Kidney capillary endothelial cell (primary cell): ENCODE results near the gene CLSTN2.

Experiments
- DNase-seq: peaks from one replicate; pipeline ENCODE4 v3.0.0-alpha.2; 2018; ENCODE audit warnings: low spot score

CLSTN2 gene

GRCh38 chr3:140285380-140285779 is 350.4 kb downstream of the CLSTN2 start:
- no peak for DNase-seq

DNA sequence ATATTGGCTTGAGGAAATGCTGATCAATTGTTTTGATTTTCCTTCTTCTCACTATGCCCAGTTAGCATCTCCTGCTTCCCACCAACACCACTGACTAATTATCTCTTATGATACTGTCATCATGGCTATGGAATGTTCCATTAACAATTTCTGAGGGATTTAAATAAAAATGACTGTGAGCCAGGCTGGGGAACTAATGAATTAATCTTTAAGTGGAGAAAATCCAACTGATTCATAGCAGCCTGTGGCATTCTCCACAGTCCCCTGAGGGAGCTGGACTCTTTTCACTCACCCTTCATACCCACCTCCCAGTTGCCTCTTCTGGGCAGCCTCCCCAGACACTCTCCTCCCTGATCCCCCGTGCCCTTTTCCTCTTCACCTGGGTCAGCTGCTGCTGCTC is 353.6 kb downstream of the CLSTN2 start:
- DNase-seq = no peak

DNA sequence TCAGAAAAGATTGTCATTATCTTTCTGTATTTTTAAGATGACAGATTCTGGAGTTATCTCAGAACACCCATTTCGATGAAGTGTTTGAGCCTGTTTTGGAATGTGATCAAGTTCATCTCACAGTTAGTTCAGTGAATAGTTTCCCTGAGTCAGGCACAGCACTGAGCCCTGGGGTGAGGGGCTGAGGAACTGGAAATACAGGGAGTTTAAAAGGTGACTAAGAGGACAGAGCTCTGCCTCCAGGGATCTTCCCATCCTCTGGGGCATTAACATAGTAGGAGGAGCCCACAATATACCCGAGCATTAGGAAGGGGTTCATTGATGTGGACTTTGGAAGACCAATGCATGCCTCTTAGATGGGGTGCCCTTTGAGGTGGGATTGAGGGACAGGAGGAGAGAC is 355.1 kb downstream of the CLSTN2 start:
- no peak for DNase-seq

DNA sequence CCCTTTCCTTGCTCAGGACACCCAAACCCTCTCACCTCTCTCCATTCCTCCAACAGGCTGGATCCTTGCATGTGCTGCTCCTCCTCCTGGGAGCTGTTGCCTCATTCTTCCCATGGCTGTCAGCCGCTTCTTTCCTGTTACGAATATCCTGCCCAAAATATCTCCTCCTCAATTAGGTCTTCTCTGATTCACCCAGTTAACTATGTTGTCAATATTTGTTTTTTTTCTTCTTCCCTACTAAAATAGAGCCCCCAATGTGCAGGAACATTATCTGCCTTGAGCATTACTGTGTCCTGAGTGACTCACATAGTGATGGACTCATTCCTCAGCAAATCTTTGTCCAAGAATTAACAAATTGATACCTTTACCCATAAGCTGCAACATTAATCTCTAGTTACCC is 357.2 kb downstream of the CLSTN2 start:
- no peak for DNase-seq

DNA sequence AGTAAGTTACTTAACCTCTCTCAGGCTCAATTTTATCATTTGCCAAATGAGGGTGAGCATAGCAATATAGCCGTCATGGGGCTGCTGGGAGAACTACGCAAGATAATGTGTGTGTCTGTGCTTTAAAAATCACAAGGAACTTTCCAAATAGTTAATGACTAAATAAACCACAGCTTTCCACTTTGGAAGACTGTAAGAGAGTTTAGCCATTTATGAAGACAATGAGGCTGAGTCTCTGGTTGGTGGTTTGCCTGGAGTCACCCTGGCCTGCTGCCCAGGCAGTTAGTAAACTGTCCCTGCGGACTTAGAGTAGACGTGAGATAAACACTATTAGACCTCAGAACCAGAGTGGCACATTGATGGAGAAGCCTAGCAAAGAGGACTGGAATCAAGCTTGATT is 357.7 kb downstream of the CLSTN2 start:
- no peak for DNase-seq

- DNase-seq = no peak
Observed at GRCh38 chr3:140294058-140294457, 359.1 kb downstream of the CLSTN2 start.

- no peak for DNase-seq
Observed at GRCh38 chr3:140296796-140297352, 361.9 kb downstream of the CLSTN2 start.

- DNase-seq = no peak
Observed at GRCh38 chr3:140298043-140298442, 363.1 kb downstream of the CLSTN2 start.

DNA sequence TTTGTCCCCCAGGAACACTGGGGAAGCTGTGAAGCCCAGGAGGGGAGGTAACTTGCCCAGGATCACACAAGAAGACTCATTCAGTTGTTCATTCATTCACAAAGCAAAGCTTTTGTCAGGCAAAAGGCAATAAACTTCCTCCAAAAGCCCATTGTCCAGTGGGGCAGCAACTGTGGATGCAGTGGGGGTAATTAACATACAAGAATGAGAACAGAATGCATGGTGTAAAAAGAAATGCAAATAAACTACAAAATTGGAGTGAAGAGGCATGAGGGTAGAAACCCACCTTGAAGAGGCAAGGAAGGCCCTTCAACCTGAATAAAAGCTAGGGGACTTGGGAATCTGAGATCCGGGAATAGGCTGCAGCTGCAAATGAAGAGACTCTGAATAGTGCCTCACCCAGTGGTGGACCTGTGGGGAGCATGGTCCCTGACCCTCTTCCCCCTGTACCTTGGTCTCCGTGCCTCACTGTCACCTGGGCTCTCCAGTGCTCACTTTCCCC is 363.6 kb downstream of the CLSTN2 start:
- DNase-seq = no peak

DNA sequence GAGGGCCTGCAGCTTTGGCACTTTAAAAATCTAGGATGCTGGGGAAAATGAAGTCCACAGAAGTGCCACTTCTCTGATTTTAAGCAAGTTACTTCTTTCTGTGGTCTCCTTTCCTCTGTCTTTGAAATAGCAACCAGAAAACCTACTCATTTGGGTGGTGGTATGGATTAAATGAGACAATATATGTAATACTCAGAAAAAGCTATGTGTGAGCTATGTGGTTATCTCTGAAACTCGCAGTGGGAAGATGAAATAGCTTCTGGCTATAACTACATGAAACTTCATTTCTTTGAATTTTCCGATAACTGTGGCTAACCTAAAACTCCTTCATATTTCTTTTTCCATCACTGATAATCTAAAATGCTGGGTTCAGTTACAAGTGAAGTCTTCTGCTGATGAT is 368.9 kb downstream of the CLSTN2 start:
- DNase-seq = no peak

GRCh38 chr3:140308535-140308934 is 373.6 kb downstream of the CLSTN2 start:
- DNase-seq = no peak

- no peak for DNase-seq
Observed at GRCh38 chr3:140311428-140311827, 376.4 kb downstream of the CLSTN2 start.

GRCh38 chr3:140315955-140316354 is 381.0 kb downstream of the CLSTN2 start:
- DNase-seq = no peak

GRCh38 chr3:140316466-140316865 is 381.5 kb downstream of the CLSTN2 start:
- no peak for DNase-seq

DNA sequence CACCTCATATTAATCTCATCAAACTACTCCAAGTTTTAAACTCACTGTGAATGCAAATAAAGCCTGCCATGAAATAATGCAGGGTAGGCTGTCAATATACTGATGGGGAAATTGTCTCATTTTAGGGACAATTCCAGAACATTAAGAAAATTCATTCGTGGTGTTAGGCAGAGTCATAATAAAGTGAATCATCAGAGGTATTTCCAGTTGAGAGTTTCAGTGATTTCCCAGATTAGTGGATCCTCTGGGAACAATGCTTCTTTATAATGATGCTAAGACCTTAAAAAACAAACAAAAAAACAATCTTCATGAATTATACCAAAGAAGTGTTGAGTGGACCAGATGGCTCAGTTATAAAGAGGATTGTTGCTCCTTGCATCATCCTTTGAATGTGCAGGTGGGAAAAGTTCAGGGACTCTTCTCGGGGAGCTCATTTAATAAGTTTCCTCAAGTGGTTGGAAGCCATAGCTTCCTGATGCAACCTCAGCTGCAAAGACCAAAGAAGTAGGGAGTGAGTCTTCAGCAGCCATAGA is 381.9 kb downstream of the CLSTN2 start:
- no peak for DNase-seq

GRCh38 chr3:140319739-140320138 is 384.8 kb downstream of the CLSTN2 start:
- DNase-seq = no peak

GRCh38 chr3:140323561-140323960 is 388.6 kb downstream of the CLSTN2 start:
- no peak for DNase-seq

GRCh38 chr3:140332131-140332530 is 397.1 kb downstream of the CLSTN2 start:
- DNase-seq = no peak

DNA sequence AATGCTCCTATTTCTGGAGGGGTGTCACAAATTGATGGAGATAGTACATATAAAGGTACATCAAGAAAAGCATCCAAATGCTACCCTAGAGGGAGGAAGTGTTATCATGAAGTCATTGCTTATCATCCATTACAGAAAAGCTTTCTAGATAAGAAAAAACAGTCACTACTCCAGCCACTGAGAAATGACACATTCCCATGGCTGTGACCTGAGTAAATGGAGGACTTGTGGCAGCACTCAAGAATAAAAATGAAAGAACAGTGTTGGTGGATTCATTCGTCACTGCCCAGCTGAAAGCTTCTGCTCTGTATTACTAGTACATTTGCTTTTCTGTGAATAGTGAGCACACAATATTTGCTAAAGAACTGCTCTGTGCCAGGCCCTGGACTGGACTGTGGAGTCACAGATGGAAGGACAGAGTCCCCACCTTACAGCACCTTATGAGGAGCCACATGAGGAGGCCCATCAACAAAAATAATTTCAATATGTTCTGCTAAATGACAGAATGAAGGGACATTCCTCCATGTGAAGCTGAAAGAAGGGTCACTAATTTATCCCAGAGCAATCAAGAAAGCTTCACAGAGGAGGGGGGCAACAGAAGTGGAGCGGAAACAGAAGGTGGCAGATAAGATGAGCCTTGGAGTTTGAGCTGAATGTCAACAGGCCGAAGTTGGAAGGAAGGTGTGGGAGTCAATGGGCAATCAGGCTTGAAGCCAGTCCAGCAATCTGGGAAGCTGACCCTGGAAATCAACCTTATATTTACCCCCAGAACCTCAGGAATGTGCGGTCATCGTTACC is 399.3 kb downstream of the CLSTN2 start:
- no peak for DNase-seq

DNA sequence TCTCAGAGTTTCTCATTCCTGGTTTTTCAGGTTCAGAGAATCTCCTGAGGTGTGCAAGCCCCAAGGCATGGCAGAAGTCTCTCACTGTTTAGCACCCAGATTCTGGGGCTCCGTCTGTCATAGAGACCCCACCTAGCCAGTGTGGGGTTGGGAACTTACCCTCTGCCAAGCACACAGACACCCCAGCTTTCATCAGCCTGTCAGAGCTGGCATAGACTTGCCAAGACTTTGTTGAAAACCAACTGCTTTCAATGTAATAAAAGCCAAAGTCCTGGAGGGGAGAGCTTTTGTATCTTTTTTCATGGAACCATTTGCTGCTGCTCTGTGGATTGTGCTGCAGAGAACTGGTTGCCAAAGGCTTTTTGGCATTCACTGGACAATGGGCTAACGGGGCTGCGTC is 401.5 kb downstream of the CLSTN2 start:
- DNase-seq = no peak

GRCh38 chr3:140338916-140339315 is 403.9 kb downstream of the CLSTN2 start:
- DNase-seq = no peak

GRCh38 chr3:140341203-140341602 is 406.2 kb downstream of the CLSTN2 start:
- no peak for DNase-seq

DNA sequence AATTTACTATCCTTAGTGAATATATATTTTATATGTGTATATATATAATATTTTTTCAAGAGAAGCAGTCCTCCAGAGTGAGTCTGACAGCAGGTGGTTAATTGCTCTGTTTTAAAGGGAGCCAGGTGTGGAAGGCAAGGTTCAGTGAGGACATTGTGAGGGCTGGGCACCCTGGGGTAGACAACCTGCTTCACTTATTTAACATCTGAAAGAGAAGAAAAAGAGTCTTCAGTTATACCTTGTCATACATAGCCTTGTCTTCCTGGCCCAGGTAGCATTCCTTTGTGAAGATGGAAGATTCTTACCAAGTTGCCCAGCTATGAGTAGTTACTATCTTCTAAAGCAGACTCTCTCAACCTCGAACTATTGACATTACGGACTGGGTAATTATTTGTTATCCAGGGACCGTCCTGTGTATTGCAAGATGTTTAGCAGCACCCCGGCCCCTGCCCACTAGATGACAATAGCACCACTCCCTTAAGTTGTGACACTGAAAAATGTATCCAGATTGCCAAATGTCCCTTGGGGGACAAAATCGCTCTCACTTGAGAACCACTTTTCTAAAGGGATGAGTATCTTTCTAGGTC is 406.9 kb downstream of the CLSTN2 start:
- no peak for DNase-seq
